Frontal cortex (tissue), 4 donors: ENCODE results near the gene MYO1E. TPM values are rescaled to one million over a fixed set of nuclear protein-coding genes. Genes with fewer than 3 reads are reported as not detected.
"Not testable (repeated sequence)": the region's sequence is repeated elsewhere in the genome, so short reads cannot be mapped to it uniquely, and the experiment has no call there.

ENCODE experiments used
- DNase-seq, 2 donors: peaks; one replicate each; pipeline ENCODE4 v3.0.0; 2012; ENCODE audit warnings: low spot score in 2 of 2
- FAIRE-seq: peaks from 2 replicates; lab custom pipeline; 2012; peaks lifted over from hg19 to GRCh38; lab: Jason Lieb, UNC
- total RNA-seq: library from RNA; depleted of rRNA; stranded (reverse); fragments of >200 nt; gene quantifications from one replicate; pipeline ENCODE4 v1.2.3, GENCODE V29; 2014
- donor health status: control.
- donor health status: control.
- donor health status: control.

The MYO1E gene
- total RNA-seq, 1 donor from 2014 or later = 11.8 TPM

DNA sequence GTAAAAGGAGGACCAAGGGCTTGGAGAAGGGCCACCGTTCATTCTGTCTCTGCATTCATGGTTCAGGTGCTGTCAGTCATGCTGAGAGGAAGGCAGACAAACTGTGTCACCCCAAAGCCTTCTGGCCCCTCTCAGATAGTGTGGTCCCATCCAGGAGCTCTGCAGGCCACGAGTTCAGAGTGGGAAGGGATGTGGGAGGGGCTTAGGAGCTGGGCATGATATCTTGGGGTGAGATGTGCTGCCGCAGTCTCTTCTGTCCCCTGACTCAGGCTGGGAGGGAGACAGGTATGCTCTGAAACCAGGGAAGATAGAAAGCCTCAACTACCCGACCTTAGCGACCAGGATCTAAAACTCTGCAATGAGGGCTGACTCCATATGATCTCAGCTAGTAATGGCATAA lies 19.6 kb upstream of the MYO1E start:
- FAIRE-seq (no peak), DNase-seq (no peak)

DNA sequence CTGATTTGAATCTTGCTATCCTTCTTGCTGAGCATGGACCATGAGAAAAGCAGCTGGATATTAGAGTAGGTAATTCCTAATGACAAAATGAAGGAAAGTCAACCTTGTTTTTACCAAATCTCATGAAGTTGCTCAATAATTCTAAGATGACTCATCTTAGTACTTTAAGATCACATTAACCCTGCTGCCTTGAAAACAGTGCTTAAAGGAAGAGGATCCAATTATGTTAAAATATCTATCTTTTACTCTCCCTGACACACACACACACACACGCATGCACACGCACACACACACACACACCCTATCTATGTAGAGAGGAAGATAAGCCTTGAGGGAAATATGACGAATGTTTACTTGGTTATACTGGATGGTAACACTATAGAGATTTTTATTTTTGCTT lies 16.0 kb upstream of the MYO1E start:
- DNase-seq (no peak), FAIRE-seq (no peak)

DNA sequence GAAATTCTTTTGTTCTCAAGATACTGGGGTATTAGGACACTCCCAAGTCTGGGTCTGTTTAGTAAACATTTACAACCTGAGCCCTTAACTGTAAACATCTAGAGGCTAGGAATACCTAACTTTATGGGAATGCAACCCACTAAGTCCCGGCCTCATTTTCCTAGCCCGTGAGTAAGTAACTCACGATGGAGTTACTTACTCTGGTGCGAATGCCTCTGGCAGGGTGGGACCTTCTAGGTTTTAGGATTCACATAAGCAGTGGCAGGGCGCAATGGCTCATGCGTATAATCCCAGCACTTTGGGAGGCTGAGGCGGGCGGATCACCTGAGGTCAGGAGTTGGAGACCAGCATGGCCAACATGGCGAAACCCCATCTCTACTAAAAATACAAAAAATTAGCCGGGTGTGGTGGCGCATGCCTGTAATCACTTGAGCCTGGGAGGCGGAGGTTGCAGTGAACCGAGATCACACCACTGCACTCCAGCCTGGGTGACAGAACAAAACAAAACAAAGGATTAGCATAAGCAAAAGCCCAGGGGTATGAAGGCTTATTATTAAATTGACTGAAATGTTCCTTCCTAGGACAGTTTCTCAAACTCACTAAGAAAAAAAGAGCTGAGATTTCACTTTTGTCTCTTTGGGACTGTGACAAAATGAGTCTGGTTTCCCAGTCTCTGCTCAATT lies 14.7 kb upstream of the MYO1E start:
- DNase-seq, FAIRE-seq: not testable (repeated sequence)

DNA sequence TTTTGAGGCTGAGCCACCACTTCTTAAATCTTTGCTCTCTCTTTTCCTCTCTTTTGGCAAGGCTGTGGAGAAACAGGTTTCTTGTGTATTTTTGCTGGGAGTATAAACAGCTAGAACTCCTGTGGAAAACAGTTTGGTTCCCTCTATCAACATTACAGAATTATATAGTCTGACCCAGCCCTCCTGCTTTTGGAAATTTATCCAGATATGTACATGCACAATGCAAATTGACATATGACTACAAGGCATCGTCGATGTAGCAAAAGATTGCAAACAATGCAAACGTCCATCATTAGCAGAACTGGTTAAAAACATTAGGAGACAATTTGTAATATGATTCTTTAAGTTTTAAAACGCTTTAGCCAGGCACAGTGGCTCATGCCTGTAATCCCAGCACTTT lies 12.5 kb upstream of the MYO1E start:
- no peak for FAIRE-seq
- no peak for DNase-seq

DNA sequence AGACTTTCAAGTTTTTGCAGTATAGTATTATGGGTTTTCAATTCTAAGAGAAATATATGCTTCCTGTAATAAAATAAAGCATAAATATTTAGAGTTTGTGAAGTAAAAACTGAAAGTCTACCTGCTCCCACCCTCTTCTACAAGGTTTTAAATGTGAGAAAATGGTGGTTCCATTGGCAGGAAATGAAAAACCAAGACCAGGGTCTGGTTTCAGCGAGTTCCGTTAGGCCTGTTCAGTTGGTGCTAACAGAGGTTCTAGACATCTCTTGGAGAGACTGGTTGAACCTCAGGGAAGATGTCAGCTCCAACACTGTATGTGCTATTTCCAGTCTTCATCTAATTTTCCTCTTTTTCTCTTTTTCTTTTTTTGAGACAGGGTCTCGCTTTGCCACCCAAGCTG lies 11.8 kb upstream of the MYO1E start:
- FAIRE-seq = no peak
- DNase-seq = no peak

DNA sequence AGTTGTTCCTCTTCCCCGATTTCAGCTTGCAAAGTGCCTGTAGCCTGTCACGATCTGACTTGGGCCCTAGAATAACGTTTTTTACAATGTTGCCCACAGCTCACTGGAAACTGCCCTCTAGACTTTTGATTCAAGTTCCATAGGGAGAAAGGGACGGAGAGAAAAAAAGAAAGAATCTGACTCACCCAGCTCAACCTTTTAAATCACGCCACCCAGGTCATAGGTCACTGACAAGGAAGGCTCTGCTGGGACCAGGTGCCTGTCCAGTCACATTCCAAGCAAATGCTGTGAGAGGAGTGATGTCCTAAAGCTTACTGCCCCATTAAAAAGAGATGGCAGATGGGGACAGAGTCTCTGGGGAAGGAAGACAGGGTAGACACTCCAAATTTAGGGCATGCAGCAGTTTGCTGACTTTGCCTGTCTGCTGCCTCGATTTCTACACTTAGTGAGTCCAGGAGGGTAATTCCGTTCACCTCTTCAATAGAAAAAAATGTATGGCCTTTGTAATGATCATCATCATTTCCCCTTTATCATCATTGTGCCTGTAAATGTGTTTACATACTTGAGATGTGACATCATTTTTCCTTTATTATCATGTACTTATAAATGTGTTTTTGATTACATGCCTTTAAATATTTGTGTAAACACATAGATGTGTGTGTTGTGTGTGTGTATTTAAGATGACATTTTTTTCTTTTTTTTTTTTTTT lies 8.4 kb upstream of the MYO1E start:
- FAIRE-seq (no peak), DNase-seq (no peak)

DNA sequence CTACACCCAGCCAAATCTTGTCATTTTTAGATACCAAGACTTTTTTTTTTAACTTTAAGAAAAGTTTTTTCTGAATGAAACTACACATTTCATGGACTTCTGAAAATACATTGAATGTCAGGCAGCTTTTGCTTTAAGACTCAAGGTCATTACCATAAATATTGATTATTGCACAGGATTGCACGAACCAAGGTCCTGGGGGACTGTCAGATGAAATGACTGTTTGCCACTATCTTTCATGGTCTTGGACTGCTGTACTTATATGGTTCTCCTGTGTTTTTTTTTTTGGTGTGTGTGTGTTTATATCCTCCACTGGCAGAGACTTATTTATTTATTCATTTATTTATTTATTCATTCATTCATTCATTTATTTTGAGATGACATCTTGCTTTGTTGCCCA lies 6.9 kb upstream of the MYO1E start:
- DNase-seq (no peak), FAIRE-seq (no peak)

DNA sequence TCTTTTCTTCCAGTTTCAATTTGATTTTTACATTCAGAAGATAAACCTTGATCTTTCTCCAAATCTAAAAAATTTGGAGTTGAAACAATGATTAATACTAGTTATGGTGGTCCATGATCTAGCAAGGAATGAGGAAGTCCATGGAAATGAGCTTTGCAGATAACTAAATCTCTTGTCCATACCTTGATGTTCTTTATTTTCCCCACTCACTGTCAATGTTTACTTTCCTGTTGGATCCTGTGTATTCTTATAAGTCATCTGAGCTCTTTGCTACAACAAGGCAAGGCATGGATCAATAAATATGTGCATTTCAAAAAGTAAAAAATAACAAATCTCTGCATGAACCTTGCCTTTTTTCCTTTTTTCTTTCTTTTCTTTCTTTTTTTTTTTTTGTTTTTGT lies 6.2 kb upstream of the MYO1E start:
- FAIRE-seq (no peak), DNase-seq (no peak)

DNA sequence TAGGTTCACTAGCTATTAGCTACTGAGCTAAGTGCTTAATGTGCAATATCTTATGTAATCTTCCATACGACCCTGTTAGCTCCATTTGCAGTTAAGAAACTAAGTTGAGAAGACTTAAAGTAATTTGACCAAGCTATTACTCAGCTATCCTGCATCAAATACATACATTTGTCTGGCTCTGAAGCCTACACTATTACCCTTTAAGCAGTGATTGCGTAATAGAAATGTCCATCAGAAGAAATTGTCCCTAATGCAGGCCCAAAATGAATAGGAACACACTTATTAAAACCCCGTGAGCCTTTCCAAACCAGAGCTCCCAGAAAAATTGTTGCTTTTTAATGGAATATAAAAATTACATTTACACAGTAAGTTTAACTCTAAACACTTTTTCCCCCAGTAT lies 5.3 kb upstream of the MYO1E start:
- DNase-seq (no peak), FAIRE-seq (no peak)

DNA sequence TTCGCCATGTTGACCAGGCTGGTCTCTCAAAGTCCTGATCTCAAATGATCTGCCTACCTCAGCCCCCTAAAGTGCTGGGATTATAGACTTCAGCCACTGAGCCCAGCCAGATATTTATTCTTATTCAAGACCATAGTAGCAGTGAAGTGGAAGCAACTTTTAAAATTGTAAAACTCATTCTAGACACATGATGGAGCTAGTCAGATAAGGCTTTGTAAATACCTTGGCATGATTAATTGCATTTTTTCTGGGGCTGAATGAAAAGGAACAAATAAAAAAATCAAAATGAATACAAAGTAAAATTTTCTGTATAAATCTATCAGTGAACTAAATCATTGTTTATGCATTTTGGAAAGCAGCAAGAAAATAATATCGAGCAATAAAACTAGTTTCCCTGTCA lies 4.1 kb upstream of the MYO1E start:
- DNase-seq = no peak
- FAIRE-seq = no peak

DNA sequence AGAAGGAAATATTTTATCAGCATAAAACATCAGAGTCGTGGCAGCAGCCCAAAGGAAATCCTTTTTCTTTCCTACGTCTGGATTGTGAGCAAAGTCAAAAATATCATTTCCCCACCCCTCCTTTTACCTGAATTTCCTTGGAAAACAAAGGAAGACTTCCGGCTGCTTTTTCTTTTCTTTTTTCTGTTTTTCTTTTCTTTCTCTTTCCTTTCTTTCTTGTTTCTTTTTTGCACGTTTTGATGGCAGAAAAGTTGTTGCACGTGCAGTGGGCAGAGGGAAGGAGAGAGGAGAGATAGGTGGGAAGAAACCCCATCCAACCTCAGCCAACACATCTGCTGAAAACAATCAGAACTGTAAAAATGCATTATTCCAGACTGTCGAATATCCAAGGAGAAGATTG lies 544 bp upstream of the MYO1E start:
- DNase-seq (no peak), FAIRE-seq (no peak)

DNA sequence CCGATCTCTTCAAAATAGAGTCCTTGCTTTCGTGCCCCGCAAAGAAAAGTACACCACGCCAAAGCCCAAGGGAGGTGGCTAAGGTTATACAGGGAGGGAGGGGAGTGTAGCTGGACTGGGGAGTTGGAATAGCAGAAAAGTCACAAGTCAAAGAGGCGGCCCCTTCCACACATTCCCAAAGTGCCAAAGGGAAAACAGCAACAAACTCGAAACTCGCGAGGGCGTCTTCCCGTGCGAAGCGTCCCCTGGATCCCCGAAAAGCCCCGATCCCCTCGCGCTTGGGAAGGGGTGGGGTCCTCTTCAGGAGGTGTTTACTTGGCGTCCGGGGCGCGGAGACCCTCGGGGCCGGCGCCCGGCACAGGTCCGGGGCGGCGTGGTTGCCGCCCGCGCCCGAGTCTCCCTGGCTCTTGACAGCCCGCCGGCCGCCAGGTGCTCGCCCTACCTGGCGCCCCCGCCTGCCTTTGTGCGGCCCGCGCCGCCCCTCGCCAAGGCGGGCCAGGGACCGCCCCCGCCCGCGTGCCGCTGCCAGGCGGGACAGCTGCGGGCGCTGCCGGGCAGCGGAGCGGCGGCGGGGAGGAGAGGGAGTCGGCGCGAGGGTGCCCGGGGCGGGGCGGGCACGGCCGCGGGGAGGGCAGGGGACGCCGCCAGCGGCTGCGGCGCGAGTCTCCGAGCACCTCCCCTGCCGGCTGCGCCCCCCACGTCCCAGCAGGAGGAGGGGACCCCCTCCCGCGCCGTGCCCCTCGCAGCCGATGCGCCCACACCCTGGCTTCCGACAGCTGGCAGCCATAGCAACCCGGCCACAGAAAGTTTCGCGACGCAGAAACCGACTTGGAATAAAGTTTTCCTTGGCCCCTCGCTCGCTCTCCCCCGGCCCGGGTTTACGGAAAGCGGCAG lies 966 bp downstream of the MYO1E start:
- FAIRE-seq (no peak), DNase-seq (peak; percentile 78 to 87)

DNA sequence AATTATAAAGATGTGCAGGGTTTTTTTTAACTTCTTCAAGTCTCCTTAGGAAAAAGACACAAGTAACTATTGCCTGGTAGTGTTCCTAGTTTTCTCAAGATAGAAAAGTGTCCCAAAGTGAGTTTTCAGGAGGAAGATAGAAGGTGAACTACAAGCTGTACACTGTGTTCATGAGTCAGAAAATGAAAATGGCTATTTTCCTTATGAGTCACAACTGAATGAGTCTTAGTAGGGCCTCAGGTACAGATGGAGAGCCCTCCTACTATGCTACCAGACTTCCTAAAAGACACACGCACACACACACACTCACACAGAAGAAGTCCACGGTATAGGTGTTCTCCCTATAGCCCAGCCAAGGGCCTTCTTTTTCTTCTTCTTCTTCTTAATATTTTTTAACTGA lies 3.1 kb downstream of the MYO1E start:
- FAIRE-seq (no peak), DNase-seq (no peak)

DNA sequence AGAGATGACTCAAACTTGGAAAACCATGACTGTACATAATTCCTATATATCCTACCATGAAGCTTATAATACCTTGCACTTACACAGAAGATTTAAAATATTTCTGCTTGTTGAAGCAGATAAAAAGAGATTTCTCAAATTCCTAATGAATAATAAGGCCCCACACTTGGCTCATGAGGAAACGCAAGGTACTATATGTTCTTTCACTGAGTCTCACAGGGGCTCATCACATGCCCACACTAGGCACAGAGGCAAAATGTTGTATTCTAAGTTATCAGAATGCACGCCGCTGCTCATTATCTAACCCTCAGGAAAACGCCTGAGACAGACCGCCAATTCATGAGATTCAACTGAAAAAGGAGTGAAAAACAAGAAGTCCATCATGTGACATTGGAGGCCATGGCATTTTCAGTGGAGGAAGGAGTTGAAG lies 5.6 kb downstream of the MYO1E start:
- no peak for FAIRE-seq
- no peak for DNase-seq

DNA sequence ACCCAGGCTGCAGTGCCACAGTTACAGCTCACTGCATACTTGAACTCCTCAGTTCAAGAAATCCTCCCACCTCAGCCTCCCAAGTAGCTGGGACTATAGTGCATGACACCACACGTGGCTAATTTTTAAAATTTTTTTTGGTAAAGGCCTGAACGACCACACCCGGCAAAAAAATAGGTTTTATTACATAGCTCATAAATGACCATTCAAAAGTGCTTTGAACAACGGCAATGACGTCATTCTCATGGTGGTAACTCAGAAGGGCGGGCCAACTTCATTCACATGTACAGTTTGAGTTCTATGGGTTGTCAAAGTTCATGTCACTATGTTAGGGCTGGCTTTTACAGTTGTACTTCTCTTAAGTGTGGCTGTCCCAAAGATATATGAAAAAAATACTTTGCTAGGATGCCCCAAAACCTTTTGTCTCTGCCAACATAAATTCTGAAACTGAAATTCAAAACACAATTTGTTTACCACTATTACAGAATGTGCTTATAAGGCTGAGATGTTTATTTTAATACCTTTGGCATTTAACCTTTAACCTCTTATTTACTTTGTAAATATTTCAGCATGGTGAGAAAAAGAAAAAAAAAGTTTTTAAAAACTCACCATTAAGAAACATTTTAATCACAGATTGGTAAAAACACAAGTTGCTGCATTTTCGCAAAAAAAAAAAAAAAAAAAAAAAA lies 6.2 kb downstream of the MYO1E start:
- FAIRE-seq = no peak

DNA sequence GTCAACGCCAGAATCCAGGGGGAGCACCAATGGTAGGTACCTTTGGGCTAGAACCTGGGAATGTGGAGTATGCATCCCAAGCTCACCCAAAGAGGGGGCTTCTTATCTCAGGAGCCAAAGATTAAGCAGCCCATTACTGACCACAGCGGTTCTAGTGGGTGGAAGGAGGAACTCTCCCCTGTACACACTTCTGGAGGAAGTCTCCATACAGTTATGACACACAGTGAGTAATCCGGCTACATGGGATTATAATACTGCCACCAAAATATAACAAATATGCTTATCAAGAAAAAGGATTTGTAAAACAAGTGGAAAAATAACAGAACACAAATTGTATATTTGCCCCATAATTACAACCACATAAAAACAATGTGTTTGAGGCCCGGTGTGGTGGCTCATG lies 8.4 kb downstream of the MYO1E start:
- no peak for FAIRE-seq
- no peak for DNase-seq

More for the DNA sequence above, 6.2 kb downstream of the MYO1E start:
- DNase-seq = no peak

DNA sequence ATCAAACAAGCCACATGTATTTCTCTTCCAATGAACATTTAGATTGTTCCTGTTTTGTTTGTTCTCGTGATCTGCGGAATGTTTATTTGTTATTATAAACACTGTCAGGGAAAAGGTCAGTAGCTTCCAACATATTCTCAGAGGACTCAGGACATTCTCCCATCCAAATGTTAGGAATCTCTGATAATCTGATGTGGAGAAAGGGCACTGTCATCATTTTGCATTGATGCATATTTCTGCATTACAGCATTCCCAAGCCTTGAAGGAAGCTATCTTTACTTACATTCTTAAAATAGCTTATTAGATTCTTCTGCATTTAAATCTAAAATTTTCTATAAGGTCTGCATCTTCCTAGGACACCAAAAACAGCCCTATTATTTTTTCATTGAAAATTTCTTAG lies 10.3 kb downstream of the MYO1E start:
- no peak for FAIRE-seq
- DNase-seq = no peak

DNA sequence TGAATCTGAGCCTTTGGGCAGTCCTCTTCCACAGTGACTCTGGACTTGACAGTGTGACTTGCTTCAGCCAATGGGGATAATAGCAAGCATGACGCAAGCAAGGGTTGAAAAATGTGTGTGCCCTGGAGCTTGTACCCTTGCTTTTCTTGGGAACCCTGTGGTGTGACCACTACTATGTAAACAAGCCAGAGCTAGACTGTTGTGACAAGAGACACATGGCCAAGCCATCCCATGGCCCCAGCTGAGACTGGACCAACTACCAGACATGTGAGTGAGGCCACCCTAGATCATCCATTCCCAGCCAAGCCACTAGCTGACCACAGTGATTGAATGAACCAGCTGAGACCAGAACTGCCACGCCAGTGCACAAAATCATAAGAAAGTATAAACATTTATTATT lies 11.8 kb downstream of the MYO1E start:
- DNase-seq = no peak
- FAIRE-seq = no peak

DNA sequence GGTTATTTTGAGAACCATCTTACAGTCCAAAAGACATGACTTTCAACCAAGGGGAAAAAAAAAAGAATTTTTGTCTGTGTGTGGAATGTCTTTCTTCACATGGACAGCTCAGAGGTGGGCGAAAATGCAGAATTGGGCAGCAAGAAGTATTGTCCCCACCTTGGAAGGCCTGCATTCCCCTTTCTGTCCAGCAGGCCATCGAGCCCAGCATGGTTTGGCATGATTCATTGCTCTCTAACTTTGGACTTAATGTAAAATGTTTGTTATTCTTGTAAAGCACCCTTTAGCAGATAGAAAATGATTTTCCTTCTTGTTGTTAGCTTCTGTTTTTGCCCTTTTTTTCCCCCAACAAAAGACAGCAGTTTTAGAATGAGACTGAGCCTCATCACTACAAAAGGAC lies 12.4 kb downstream of the MYO1E start:
- no peak for FAIRE-seq
- no peak for DNase-seq

DNA sequence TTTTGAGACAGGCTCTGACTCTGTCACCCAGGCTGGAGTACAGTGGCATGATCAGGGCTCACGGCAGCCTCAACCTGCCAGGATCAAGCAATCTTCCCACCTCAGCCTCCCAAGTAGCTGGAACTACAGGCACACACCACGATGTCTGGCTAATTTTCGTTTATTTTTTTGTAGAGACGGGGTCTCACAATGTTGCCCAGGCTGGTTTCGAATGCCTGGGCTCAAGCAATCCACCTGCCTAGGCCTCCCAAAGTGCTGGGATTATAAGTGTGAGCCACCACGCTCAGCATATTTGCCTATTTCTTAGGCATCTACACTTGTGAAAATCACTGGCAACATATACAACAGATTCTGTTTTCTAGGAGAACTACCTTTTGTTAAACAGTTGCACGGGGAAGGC lies 16.9 kb downstream of the MYO1E start:
- FAIRE-seq = no peak
- DNase-seq = no peak
